Measurements from ENCODE around the gene FAM124A. TPM values are rescaled to one million over a fixed set of nuclear protein-coding genes. Genes with fewer than 3 reads are reported as not detected.

FAM124A gene, protein sequence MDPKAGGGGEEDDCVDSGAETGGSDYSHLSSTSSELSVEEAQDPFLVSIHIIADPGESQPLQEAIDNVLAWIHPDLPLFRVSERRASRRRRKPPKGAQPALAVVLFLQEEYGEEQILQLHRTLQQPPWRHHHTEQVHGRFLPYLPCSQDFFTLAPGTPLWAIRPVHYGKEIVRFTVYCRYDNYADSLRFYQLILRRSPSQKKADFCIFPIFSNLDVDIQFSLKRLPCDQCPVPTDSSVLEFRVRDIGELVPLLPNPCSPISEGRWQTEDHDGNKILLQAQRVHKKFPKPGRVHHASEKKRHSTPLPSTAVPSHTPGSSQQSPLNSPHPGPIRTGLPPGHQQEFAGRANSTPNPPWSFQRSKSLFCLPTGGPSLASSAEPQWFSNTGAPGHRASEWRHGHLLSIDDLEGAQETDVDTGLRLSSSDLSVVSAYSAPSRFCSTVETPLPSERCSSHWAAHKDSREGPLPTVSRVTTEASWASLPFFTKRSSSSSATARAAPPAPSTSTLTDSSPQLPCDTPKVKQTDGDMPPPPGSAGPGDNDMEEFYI
- total RNA-seq (2014; rRNA removed; shearing (Covaris generic)) = 6.8 and 7.1 TPM in 2 replicates
- 7.0 and 12.5 TPM in 2 replicates for polyA plus RNA-seq (2015; cell fraction: cytosol; rRNA removed)
- polyA plus RNA-seq (2015; cell fraction: nucleus; rRNA removed) = 4.2 and 4.8 TPM in 2 replicates

DNA sequence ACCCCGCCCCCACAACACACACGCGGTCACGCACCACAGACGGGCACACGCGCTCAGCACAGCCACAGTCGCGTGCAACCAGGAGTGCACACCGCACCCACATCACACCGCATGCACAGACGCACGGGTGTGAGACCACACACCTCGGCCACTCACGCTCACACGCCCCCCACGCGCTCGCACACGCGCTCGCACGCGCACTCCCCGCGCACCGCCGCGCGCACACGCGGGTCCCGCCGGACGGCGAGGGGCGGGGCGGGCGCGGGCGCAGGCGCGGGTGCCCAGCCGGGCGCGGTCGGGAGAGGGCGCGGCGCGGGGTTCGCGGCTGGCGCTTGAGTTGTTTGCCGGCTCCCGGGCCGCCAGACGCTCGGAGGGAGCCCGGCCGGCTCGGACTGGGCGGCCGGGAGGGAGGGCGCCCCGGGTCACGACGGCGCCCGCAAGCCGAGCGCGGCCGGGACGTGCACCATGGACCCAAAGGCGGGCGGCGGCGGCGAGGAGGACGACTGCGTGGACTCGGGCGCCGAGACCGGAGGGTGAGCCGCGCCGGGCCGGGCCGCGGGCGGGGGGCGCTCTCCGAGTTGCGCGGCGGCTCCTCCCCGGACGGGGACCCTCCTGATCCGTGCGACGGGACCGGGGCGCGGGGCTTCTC, at the start of gene FAM124A:
FAM124A (plus strand) TSS at position 362 of the 649 bp plus-strand sequence; CDS start at position 466, 104 bp downstream.
- in situ Hi-C loops (cut with HindIII; ENCODE audit: low pct_unique_long_range_greater_than_20kb, low sequenced_read_pairs) = no loop called here
- peak; percentile 56 for DNase-seq (ENCODE audit: low read depth, low spot score)

DNA sequence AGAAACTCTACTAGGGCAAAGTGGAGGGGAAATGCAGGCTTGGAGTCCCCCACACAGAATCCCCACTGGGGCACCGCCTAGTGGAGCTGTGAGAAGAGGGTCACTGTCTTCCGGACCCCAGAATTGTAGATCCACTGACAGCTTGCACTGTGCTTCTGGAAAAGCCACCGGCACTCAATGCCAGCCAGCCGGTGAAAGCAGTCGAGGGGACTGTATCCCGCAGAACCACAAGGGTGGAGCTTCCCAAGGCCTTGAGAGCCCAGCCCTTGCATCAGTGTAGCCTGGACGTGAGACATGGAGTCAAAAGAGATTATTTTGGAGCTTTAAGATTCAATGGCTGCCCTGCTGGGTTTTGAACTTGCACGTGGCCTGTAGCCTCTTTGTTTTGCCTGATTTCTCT, 47.2 kb upstream of the FAM124A start:
- DNase-seq (ENCODE audit: low read depth, low spot score) = no peak
- in situ Hi-C loops (cut with HindIII; ENCODE audit: low pct_unique_long_range_greater_than_20kb, low sequenced_read_pairs) = no loop called here

DNA sequence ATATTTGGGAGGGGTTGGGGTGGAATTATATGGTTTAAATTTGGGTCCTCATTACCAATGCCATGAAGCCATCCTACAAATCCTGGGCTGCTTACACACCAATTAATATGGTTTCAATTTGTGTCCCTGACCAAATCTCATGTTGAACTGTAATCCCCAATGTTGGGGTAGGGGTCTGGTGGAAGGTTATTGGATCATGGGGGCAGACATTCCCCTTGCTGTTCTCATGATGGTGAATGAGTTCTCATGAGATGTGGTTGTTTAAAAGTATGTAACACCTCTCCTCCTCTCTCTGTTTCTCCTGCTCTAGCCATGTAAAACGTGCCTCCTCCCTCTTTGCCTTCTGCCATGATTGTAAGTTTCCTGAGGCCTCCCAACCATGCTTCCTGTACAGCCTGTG, 46.6 kb upstream of the FAM124A start:
- no peak for DNase-seq (ENCODE audit: low read depth, low spot score)
- in situ Hi-C loops (cut with HindIII; ENCODE audit: low pct_unique_long_range_greater_than_20kb, low sequenced_read_pairs) = no loop called here

DNA sequence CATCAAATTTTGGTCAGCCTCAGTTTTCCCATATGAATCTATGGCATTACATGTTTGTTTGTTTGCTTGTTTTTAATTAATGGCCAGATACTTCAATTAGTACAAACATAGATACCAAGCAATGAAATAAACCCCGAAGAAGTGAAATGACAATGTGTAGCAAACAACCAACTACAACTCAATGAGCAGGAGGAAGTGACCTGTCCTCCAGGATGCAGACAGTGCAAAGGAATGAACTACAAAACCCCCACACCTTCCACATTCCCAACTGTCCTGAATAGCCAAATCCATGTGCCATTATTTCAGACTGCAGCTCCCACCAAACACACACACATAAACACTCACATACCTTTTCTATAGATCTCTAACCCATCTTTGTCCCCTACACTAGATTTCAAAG, 45.0 kb upstream of the FAM124A start:
- in situ Hi-C loops (cut with HindIII; ENCODE audit: low pct_unique_long_range_greater_than_20kb, low sequenced_read_pairs) = no loop called here

DNA sequence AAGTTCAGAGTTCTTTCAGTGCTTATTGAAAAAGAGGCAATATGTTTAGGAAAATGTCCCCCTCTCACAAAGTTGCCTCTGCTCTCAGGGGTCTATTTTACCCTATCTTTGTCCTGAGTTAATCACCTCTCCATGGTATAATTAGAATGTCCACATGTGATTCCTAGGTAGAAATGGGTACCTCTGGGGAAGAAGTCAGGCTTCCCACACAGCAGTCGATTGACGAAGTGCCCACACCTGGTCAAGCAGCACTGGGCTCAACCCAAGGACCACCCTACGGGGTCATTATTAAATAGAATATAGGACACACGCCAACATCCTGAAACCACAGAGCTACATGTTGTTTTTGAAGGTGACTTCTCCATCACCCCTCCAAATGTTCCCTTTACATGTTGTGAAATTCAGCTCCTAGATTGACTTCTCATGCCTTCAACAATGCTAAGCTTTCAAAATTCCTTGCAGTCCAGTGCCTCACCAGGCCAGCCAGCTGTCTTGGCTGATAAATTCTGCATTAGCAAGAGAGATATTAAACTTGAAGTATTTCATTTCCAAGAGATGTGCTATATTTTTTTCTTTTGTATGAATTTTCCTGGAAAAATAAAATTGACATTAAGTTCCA, 43.6 kb upstream of the FAM124A start:
- DNase-seq (ENCODE audit: low read depth, low spot score) = no peak
- in situ Hi-C loops (cut with HindIII; ENCODE audit: low pct_unique_long_range_greater_than_20kb, low sequenced_read_pairs) = no loop called here

More for the DNA sequence above, 45.0 kb upstream of the FAM124A start:
- no peak for DNase-seq (ENCODE audit: low read depth, low spot score)

DNA sequence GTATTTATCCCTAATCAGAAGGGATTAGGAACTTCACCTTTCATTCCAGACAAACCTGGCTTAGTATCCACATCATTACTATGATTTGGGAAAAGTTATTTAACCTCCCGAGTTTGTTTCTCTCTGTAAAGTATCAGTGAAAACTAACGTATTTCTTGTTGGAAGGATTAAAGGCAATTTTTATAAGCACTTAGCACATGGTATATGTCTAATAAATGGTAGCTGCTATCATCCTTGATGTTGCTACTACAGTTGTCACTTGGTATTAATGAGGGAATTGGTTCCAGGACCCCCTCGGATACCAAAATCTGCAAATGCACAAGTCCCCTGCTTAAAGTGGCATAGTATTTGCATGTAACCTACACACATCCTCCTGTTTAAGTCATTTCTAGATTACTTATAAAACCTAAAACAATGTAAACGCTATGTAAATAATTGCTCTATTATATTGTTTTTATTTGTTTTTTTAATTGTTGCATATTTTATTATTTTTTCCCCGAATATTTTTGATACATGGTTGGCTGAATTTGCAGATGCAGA, 42.7 kb upstream of the FAM124A start:
- in situ Hi-C loops (cut with HindIII; ENCODE audit: low pct_unique_long_range_greater_than_20kb, low sequenced_read_pairs) = no loop called here

DNA sequence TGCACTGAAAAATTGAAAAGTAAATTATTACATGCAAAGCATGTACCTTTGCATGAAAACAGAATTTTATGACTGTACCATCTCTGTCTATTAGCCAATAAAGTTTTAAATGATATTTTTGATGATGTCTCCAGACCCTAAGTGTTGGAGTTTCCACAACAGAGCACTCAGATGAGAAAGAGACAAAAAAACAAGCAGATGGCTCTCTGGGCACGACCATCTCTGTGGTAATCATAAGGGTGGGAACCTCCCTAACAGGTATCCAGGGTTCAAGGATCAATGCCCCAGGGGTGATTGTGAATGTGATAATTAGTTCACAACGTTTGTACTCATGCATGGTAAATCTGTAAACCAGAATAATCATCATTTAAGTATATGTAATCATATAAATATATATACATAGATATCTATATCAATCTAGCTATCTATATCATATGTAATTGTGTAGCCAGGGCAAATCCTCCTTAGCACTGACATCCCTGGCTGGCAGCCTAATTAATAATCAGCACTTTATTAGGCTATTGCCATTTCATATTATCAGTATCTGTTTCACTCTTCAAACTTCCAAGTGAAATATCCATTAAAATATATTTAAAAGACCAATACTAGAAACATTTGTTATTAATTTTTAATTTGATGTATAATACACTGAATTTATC, 41.2 kb upstream of the FAM124A start:
- no peak for DNase-seq (ENCODE audit: low read depth, low spot score)
- in situ Hi-C loops (cut with HindIII; ENCODE audit: low pct_unique_long_range_greater_than_20kb, low sequenced_read_pairs) = no loop called here

More for the DNA sequence above, 42.7 kb upstream of the FAM124A start:
- no peak for DNase-seq (ENCODE audit: low read depth, low spot score)

DNA sequence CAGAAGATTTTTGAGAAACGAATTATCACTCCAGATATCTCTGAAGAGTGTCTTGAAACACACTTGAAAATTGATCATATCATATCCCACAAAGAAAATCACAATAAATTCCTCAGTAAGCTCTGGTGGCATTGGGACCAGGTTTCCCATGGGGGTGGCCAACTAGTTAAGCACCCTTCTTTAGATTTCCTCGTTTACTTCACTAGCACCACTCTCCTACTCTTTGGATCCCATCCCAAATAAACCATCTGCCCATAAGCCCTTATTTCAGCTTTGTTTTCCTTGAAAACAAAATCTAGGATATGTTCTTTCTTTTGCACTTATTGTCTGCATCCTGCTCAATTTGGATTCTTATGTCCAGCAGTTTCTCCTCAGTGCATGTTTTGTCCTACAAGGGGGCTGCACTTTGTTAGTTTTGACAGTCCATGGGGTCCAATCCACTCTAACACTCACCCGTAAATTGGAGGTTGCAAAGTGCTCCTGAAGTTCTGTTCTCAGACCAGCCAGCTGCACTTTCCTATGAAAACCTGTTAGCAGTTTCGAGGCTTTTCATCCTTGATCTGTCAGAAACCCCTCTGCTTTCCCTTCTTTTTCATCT, 40.3 kb upstream of the FAM124A start:
- in situ Hi-C loops (cut with HindIII; ENCODE audit: low pct_unique_long_range_greater_than_20kb, low sequenced_read_pairs) = no loop called here
- DNase-seq (ENCODE audit: low read depth, low spot score) = no peak

DNA sequence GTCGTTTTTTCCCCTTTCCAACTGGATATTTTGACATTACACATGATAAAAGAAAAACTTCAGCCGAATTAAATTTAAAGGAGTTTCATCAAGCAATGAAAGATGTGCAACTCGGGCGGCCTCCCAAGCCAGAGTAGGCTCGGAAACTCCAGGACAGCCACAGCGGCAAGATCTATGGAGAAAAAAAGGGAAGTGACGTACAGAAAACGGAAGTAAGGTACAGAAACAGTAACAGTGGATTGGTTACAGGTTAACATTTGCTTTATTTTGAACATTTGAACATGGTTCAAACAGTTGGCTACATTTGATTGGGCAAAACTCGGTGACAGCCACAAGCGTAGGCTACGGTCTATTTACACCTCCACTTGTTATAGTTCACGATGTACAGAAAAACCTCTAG, 30.5 kb upstream of the FAM124A start:
- DNase-seq (ENCODE audit: low read depth, low spot score) = no peak
- in situ Hi-C loops (cut with HindIII; ENCODE audit: low pct_unique_long_range_greater_than_20kb, low sequenced_read_pairs) = no loop called here

DNA sequence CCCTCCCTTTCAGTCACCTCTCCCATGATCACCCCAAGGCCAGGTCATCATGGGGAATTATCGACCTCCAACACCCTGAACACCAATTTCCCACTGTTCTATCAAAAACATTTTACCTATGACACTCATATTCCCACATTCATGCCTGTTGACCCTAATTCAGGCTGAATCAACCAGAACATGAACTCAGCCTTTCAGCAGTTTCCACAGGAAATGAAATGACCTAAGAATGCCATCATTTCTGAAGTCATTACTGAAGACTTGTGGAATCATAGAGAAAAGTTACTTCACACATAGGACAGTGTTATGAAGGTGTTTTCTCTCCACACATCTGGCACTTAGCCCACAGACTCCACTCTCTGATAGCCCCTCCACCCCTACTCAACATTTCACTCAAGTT, 29.9 kb upstream of the FAM124A start:
- in situ Hi-C loops (cut with HindIII; ENCODE audit: low pct_unique_long_range_greater_than_20kb, low sequenced_read_pairs) = no loop called here
- DNase-seq (ENCODE audit: low read depth, low spot score) = no peak

DNA sequence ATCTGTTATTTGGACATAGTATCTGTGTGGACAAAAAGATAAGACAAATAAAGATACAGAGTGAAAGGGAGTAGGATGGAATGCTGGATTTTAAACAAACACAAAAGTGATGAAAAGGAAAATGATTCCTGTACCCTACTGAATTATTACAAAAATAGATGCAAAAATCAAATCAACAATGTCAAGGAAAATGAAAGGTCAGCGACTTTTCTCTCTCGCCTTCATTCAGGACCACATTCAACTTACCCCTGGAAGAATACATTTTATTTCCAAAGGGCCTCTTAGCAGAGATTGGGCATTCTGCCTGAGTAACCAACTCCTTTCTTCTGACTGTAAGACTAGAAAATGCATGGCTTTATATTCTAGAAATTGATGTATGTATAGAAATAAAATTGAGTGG, 28.8 kb upstream of the FAM124A start:
- in situ Hi-C loops (cut with HindIII; ENCODE audit: low pct_unique_long_range_greater_than_20kb, low sequenced_read_pairs) = no loop called here

DNA sequence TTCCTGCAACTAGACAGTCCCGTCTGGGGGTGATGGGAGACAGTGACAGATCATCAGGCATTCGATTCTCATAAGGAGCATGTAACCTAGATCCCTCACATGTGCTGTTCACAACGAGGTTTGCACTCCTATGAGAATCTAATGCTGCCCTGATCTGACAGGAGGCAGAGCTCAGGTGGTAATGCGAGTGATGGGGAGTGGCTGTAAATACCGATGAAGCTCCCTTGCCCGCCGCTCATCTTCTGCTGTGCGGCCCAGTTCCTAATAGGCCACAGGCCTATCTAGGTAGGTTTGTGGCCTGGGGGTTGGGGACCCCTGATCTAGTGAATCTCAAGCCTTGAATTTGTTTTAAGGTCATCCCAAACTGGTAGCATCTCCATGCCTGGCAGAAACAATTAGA, 27.3 kb upstream of the FAM124A start:
- in situ Hi-C loops (cut with HindIII; ENCODE audit: low pct_unique_long_range_greater_than_20kb, low sequenced_read_pairs) = no loop called here
- no peak for DNase-seq (ENCODE audit: low read depth, low spot score)

More for the DNA sequence above, 28.8 kb upstream of the FAM124A start:
- DNase-seq (ENCODE audit: low read depth, low spot score) = no peak

DNA sequence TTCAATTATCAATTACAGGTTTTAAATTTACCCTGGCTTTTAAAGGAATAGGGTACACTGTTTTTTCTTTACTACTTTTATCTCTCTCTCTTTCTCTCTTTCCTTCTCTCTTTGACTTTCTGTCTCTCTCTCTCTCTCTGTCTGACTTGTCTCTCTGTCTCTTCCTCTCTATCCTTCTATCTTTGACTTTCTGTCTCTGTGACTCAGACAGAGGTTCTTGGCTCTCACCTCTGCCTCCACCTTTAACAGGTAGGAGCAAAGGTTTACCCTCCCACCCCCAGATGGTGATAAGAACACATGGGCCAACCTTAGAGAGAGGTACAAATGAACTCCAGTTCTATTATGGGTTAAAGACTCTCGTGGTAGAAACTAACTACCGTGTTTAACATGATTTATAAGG, 20.3 kb upstream of the FAM124A start:
- no peak for DNase-seq (ENCODE audit: low read depth, low spot score)
- in situ Hi-C loops (cut with HindIII; ENCODE audit: low pct_unique_long_range_greater_than_20kb, low sequenced_read_pairs) = no loop called here

DNA sequence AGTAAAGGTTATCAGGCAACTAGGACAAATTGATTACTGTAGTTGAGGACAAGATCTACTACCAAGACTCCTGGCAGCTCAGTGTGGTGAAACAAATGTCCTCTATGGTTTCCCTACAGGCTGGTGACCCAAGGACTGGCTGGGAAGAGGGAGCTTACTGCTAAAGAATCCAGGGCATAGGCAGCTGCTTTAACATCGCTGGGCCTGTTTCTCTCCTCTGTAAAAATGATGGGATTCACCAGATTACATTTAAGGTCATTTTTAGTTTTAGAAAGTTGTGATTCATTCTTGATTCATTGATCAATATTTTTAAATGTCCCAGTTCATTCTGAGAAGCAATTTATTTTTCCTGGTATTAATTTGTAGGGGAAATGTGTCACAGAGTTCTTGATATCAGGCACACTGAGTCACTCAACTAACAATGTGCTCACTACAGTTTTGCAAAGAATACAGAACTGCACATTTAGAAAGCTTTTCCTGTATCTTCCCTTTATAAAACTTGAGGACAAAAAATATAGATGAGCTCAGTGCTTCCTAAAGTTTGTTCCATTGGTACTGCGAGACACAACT, 19.6 kb upstream of the FAM124A start:
- no peak for DNase-seq (ENCODE audit: low read depth, low spot score)
- in situ Hi-C loops (cut with HindIII; ENCODE audit: low pct_unique_long_range_greater_than_20kb, low sequenced_read_pairs) = no loop called here

DNA sequence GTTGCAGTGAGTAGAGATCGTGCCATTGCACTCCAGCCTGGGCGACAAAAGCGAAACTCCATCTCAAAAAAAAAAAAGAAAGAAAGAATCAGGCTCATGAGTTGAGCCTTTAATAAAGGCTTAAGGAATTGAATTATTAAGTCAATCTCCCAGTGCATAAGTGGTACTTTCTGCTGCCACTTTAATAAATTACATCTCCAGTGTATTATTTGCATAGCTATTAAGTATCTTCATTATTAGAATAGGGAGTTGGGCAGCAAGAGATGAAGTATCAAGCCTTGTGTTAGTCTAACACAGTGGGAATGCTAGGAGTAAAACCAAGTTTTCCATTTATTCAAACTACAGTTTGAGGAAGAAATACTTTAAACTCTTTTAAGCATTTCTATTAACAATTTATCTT, 15.6 kb upstream of the FAM124A start:
- no peak for DNase-seq (ENCODE audit: low read depth, low spot score)
- in situ Hi-C loops (cut with HindIII; ENCODE audit: low pct_unique_long_range_greater_than_20kb, low sequenced_read_pairs) = no loop called here

DNA sequence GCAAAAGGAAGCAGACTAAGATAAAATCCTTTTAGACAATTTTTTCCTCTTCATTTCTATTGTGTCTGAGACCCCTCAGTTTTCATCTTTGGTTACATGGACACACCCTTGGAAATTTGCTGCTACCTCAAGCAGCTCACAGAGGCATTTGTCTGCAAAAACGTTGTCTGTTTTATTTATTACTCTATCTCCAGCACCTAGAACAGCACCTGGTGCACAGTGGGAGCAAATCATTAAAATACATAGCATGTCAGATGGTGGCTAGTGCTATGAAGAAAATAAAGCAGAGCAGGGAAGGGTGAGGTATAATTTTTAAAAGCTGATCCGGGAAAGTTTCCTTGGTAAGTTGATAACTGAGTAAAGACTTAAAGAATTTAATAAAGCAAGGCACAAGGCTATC, 14.3 kb upstream of the FAM124A start:
- in situ Hi-C loops (cut with HindIII; ENCODE audit: low pct_unique_long_range_greater_than_20kb, low sequenced_read_pairs) = no loop called here
- DNase-seq (ENCODE audit: low read depth, low spot score) = no peak

DNA sequence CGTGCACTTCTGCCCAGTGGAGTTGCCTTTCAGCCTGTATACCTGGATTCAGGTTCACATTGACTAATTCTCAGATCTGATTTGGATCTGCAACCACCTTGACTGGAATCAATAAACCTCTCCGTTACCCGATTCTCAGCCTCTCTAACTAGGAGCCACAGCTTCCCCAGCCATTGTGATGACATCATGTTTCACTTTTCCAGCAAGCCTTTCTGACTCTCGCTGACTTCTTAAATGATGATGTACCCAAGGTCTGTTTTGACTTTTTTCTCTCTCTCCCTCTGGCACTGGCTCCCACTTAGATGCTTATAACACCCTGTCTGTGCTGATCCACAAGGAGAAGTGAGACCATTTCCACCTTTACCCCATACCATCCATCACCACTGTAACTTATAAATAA, 13.5 kb upstream of the FAM124A start:
- no peak for DNase-seq (ENCODE audit: low read depth, low spot score)
- in situ Hi-C loops (cut with HindIII; ENCODE audit: low pct_unique_long_range_greater_than_20kb, low sequenced_read_pairs) = no loop called here

All from SK-MEL-5 (cell line).